ENCODE results near the gene HMGB4. TPM values are rescaled to one million over a fixed set of nuclear protein-coding genes. Genes with fewer than 3 reads are reported as not detected.

Gene HMGB4
- total RNA-seq, 1 donor from 2014 or later, result not detected

DNA sequence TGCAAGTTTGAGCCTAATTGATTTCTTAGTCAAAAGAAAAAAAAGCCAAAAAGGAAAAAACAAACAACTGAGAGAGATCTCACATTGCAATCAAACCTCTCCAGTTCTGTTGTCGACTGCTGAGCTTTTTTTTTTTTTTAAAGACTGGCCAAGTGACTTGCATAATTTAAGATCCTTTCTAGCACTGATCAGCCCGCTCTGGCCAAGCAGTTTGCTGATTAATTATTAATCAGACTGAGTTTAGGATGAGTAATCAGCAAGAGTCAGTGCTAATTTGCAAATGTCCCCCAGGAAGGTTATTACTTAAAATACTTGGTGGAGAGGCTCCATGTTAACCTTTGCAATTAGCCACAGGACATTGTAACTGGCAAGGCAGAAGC is 39.3 kb downstream of the HMGB4 start:
- TF ChIP-seq, protein P1, sequence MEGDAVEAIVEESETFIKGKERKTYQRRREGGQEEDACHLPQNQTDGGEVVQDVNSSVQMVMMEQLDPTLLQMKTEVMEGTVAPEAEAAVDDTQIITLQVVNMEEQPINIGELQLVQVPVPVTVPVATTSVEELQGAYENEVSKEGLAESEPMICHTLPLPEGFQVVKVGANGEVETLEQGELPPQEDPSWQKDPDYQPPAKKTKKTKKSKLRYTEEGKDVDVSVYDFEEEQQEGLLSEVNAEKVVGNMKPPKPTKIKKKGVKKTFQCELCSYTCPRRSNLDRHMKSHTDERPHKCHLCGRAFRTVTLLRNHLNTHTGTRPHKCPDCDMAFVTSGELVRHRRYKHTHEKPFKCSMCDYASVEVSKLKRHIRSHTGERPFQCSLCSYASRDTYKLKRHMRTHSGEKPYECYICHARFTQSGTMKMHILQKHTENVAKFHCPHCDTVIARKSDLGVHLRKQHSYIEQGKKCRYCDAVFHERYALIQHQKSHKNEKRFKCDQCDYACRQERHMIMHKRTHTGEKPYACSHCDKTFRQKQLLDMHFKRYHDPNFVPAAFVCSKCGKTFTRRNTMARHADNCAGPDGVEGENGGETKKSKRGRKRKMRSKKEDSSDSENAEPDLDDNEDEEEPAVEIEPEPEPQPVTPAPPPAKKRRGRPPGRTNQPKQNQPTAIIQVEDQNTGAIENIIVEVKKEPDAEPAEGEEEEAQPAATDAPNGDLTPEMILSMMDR (IDR thresholded peaks at IDR 0.05), result no peak
- no peak overlapping the region for H3K4me3 Mint-ChIP-seq (ENCODE audit: unreplicated experiment)
- H3K27ac Mint-ChIP-seq (ENCODE audit: unreplicated experiment), result no peak overlapping the region
- peaks cover 9% of the 10 kb centered on the region for H3K9me3 Mint-ChIP-seq (ENCODE audit: unreplicated experiment)
- H3K36me3 Mint-ChIP-seq (ENCODE audit: unreplicated experiment), result no peaks in the 10 kb centered on the region
- H3K27me3 Mint-ChIP-seq (ENCODE audit: unreplicated experiment), result no peaks in the 10 kb centered on the region
- H3K4me1 Mint-ChIP-seq (ENCODE audit: unreplicated experiment), result no peaks in the 10 kb centered on the region
- peak; percentile 21 for DNase-seq (ENCODE audit: extremely low spot score, unreplicated experiment)

DNA sequence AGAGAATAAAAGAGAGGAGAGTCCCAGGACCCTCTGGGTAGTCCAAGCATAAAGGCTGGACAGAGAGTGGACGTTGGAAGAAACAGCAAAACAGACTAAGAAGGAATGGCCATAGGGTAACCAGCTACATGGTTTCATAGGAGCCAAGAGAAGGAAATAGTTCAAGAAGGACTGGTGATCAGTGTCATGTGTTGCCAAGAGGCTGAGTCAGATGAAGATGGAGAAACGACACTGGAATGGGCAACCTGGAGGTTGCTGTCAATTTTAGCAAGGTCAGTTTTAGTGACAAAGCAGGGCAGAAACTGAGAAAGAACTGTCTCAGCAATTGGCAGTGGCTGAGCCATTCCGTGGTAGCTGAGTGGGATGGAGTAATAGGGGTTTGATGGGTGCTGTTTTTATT is 41.4 kb downstream of the HMGB4 start:
- H3K9me3 Mint-ChIP-seq (ENCODE audit: unreplicated experiment), result peaks cover 9% of the 10 kb centered on the region
- TF ChIP-seq, protein P1 (IDR thresholded peaks at IDR 0.05), result no peak
- H3K36me3 Mint-ChIP-seq (ENCODE audit: unreplicated experiment), result no peaks in the 10 kb centered on the region
- no peaks in the 10 kb centered on the region for H3K27me3 Mint-ChIP-seq (ENCODE audit: unreplicated experiment)
- no peaks in the 10 kb centered on the region for H3K4me1 Mint-ChIP-seq (ENCODE audit: unreplicated experiment)
- H3K4me3 Mint-ChIP-seq (ENCODE audit: unreplicated experiment), result no peak overlapping the region
- no peak for DNase-seq (ENCODE audit: extremely low spot score, unreplicated experiment)
- H3K27ac Mint-ChIP-seq (ENCODE audit: unreplicated experiment), result no peak overlapping the region

DNA sequence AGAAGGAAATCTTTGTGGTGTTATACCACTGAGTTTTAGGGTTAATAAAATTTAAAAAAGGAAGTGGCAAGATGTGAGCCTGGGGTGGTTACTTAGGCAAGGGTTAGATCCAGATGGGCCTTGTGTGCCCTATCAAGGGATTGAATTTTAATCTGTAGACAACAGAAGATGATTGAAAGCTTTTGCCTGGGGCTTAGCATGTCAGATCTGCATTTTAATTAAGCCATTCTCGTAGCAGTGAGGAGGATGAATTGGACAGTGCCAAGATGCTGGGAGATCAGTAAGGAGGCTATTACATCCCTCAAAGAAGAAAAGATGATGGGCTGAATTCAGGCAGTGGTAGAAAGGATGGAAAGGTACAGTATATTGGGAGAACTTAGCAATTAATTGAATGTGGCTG is 42.3 kb downstream of the HMGB4 start:
- DNase-seq (ENCODE audit: extremely low spot score, unreplicated experiment), result peak; percentile 10
- H3K4me1 Mint-ChIP-seq (ENCODE audit: unreplicated experiment), result no peaks in the 10 kb centered on the region
- H3K27me3 Mint-ChIP-seq (ENCODE audit: unreplicated experiment), result no peaks in the 10 kb centered on the region
- H3K4me3 Mint-ChIP-seq (ENCODE audit: unreplicated experiment), result no peak overlapping the region
- TF ChIP-seq, protein P1 (IDR thresholded peaks at IDR 0.05), result no peak
- no peaks in the 10 kb centered on the region for H3K36me3 Mint-ChIP-seq (ENCODE audit: unreplicated experiment)
- H3K27ac Mint-ChIP-seq (ENCODE audit: unreplicated experiment), result no peak overlapping the region
- H3K9me3 Mint-ChIP-seq (ENCODE audit: unreplicated experiment), result peaks cover 9% of the 10 kb centered on the region

DNA sequence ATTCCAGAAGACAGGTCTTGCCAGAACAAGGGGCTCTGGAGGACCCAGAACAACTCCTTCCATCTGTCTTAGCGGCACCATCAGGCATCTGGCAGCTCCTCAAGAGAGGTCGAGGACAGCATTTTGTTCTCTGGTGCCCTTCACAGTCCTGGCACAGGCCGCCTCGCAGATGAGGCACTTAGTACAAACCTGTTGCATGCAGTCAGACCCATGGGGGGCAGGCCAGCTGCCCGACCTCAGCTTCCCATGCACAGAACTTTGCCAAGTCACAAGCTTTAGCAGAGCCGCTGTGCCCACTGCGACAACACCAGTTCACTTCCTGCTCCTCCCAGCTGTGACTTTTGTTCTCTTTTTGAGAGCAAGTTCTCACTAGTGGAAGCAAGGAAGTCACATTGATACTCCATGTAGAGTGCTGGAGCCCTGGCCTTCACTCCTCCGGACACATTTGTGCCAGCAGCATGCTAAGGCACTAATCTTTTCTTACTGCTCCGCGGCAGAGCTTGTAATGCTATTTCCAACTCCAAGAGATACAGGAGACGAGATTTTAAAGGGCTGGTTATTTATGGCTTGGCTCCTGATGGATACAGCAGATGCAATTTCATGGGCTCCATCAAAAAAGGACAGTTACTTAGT is 44.6 kb downstream of the HMGB4 start:
- TF ChIP-seq, protein P1 (IDR thresholded peaks at IDR 0.05), result no peak
- Mint-ChIP-seq H3K4me3 (ENCODE audit: unreplicated experiment) (no peak overlapping the region), H3K4me1 (ENCODE audit: unreplicated experiment) (no peaks in the 10 kb centered on the region), H3K36me3 (ENCODE audit: unreplicated experiment) (no peaks in the 10 kb centered on the region), H3K27me3 (ENCODE audit: unreplicated experiment) (no peaks in the 10 kb centered on the region), H3K27ac (ENCODE audit: unreplicated experiment) (no peak overlapping the region), H3K9me3 (ENCODE audit: unreplicated experiment) (peaks cover 9% of the 10 kb centered on the region)
- no peak for DNase-seq (ENCODE audit: extremely low spot score, unreplicated experiment)
